ENCODE data around the gene CDC123.
"Not testable (repeated sequence)": the region's sequence is repeated elsewhere in the genome, so short reads cannot be mapped to it uniquely, and the experiment has no call there.

Gene CDC123

DNA sequence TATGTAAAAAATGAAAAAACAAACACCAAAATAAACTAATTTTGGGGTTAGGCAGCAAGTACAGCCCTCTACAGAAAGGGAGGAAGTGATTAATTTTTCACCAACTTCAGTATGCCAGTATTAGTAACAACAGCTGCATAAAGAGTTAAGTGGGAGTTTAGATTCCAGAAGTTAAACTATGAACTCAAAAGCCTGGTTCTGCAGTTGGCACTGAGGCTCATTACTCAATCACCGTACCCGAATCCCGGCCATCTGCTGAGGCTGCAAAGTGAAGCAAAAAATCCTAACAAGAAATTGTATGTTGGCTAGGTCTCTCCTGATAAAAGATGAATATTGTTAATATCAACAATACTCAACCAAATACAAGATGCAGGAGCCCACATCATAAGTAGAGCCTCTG is 4.3 kb upstream of the CDC123 start:
- no peak for DNase-seq (ENCODE audit: low read depth)

DNA sequence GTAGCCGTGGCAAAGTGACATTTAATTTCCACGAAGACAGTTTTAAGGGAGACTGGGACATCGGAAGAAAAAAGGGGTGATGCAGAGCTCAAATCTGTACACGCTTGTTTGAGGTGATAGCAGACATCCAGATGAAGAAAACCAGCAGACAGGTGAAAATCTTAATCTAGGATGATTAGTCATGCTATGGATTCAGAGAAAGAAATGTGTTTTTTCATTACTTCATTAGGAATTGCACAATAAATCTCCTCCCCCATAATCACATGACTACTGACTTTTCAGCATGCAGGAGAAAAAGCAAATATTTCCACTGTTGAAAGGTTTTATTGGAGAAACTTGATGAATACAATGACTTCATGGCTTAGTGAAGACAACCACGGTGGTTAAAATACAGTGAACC is 2.8 kb upstream of the CDC123 start:
- no peak for DNase-seq (ENCODE audit: low read depth)

DNA sequence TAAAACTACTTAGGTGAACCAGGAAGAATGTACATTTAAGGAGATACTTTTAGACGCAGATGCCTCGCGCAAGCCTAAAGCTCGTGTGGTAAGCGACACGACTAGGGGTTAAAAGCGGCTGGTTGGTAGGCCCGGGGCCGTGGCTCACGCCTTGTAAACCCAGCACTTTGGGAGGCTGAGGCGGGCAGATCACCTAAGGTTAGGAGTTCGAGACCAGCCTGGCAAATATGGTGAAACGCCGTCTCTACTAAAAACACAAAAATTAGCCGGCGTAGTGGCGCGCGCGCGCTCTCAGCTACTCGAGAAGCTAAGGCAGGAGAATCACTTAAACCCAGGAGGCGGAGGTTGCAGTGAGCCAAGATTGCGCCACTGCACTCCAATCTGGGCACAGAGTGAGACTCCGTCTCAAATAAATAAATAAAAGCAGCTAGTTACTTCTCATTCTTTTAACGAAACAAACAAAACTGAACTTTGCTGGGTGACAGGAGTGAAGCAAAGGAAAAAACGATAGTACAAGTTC is 1.2 kb upstream of the CDC123 start:
- DNase-seq (ENCODE audit: low read depth), result no peak

DNA sequence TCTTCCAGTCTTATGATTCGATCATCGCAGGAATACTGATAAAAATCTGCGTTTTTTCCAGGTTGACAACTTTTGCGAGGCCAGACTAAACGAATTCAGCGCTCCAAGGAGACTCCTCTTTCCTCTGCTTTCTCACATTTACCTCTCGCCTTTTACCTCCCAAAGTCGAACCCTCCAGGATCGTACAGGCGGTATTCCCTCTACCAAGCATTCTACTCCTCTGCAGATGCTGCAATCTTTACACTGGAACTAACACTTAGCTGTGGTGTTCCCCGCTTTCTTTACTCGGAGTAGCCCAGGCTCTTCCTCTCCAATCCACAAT is 746 bp upstream of the CDC123 start:
- no peak for DNase-seq (ENCODE audit: low read depth)

DNA sequence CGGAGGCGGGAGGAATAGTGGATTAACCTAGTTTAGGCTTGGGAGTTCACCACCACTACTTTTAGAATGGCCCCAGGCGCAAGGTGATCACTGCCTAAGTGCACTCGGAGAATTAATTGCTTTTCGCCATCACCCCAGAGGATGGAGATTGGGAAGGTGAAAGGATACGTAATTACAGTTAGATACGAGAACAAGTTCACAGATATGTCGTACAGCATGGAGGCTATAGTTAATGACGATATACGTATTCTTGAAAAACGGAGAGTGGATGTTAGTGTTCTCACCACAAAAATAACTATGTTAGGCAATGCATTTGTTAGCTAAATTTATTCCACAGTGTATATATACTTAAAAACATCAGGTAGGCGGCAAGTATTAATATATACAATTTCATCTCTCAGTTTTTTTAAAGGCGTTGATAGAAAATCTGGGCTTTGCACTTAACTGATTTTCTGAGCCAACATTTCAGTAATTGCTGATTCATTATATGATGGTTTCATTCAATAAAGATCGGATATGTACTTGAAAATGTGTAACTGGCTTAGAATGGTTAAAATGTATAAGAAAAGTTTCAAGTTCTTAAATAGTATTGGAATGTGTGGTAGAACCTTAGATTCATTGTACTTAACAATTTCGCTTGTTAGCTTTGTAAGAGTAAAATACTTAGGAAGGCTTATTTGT is 683 bp downstream of the CDC123 start:
- DNase-seq (ENCODE audit: low read depth), result no peak

DNA sequence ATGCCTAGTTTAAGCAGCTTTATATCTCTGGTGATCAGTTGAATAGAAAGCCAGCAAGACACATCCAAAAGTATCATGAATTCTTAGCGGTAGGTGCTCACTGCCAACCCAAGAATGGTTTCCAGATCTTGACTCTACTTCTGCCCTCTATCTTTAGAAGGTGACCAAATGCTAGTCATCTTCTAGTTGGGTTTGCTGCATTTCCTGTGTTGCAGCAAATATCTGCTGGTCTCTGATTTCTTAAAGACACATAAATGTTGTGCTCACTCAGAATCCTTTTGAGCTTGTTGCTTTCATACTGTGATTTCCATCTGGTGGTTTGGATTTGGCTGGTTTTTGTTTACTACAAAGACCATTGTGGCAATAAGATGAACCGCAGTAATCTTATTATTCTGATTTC is 2.2 kb downstream of the CDC123 start:
- DNase-seq (ENCODE audit: low read depth), result no peak

DNA sequence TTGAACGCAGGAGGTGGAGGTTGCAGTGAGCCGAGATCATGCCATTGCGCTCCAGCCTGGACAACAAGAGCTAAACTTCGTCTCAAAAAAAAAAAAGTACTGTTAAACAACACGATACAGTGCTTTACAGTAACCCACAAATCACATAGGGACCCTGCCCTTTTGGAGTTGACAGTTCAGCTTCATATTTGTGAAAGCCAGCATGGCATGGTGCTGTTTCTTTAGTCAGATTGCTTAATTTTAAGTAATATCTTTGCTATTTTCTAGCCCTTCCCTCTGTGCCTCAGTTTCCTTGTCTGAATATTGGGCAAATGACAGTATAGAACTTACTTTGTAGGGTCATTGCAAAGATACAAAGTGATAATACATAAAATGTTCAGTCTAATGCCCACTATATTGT is 4.9 kb downstream of the CDC123 start:
- DNase-seq (ENCODE audit: low read depth), result no peak

DNA sequence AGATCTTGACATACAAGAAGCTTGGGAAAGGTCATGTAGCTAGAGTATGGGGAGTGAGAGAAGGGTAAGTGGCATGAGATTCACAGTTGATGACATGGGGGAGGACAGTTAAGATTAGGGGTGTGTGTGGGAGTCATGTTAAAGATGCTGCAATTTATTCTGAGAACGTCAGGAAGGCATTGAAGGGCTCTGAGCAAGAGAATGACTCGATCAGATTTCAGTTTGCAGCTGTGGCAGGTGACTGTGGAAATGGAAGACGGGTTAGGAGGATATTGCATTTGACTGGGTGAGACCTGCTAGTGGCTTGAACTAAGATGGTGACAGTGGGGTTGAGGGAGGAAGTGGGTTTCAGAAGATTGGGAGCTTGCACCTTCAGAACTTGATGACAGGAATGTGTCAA is 5.6 kb downstream of the CDC123 start:
- no peak for DNase-seq (ENCODE audit: low read depth)

DNA sequence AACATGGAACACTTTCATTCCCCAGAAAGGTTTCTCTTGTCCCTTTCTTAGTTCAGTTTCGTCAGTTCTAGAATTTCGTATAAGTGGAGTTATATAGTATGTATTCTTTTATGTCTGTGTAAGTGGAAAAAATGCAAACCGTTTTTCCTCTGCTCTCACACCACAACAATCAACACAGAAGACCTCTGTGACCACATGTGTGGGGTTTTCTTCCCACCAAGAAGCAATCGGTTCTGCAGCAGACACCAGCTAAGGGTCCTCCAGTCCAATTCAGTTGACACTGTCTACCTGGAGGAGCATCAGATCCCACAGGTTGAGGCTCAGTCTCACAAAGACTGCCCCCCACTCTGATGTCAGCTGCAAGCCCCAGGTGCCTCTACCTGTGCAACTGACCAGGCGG is 6.2 kb downstream of the CDC123 start:
- DNase-seq (ENCODE audit: low read depth), result no peak

DNA sequence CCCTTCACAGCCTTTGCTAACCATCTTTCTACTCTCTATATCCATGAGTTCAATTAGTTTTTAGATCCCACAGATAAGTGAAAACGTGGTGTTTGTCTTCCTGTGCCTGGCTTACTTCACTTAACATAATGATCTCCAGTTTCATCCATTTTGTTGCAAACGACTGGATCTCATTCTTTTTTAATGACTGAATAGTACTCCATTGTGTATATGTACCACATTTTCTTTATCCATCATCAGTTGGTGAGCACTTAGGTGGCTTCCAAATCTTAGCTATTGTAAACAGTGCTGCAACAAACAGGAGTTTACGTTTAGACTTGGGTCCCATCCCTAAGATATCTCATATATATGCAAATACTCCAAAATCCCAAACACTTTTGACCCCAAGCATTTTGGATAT is 9.1 kb downstream of the CDC123 start:
- DNase-seq (ENCODE audit: low read depth), result no peak

DNA sequence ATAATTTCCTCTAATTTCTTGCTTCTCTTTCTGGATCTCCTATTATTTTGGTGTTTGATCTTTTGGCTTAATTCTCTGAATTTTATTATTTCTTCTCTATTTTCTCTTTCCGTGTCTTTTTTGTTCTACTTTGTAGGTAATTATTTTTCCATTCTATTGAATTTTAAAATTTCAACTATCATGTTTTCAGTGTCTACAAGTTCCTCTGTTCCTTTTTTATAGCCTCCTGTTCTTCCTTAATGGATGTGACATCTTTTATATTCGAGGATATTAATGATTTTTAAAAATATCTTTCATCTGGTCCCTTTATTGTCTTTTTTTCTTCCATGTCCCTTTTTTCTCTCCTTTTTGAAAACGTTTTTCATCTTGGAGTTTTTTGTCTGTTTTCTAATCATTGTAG is 11.1 kb downstream of the CDC123 start:
- no peak for DNase-seq (ENCODE audit: low read depth)

DNA sequence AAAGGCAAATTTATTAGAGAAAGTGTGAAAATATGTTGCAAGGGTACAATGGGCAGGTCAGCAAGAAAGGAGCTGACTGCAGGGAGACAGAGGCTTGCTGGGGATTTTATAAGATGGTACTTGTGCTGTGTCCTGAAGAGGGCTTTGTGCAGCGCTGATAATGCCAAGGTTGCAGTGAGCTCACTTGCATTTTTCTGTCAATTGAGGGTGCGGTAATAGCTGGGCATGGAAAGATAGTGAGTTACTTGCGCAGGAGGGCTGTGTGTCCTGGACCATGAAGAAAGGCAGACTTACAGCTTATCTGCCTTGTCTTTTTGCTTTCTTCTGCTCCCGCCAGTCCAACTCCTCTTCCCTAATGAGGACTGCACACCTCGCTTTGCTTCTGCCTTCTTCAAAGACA is 12.5 kb downstream of the CDC123 start:
- no peak for DNase-seq (ENCODE audit: low read depth)

DNA sequence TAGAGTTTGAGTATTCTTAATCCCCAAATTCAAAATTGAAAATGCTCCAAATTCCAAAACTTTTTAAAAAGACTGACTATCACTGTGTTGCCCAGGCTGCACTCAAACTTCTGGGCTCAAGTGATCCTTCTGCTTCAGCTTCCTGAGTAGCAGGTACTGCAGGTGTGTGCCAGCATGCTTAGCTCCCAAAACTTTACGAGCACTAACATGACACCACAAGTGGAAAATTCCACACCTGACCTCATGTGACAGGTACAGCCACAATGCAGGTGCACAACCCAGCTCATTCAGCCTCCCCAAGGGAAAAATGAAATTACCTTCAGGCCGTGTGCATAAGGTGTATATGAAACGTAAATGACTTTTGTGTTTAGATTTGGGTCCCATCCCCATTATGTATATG is 16.5 kb downstream of the CDC123 start:
- no peak for DNase-seq (ENCODE audit: low read depth)

DNA sequence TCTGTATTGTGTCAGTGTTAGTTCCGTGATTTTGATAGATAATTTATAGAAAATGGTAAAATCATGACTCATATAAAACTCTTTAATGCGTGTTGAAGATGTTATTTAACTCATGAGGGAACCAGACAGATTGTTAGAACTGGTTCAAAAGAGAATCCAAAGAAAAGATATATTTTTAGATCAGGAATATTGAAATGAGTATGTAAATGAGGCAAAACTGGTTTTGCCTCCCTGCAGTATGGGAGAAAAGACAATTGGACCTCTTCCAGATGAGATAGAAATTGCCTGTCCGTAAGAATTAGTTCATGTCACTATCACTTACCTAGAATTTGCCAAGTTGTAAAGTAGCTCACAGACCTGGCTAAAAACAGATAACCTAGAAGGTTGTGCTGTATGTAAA is 17.6 kb downstream of the CDC123 start:
- DNase-seq (ENCODE audit: low read depth), result no peak

DNA sequence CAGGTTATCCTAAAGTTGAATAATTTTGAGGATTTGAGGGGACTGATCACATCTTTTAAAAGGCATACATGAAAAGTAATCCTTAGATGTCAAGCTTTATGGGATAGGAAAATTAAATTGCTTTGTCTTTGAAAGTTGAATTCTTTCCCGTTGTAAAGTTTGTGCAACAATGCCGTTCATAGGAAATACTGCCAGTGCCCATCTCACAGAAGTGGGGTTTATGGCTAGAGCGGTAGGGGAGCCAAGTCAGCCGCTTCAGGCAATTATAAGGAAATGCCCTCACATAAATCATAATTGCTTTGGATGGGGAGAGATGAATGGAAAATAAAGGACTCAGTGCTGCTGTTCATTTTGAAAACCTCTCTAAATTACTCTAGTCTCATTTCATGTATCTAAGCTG is 18.1 kb downstream of the CDC123 start:
- no peak for DNase-seq (ENCODE audit: low read depth)

DNA sequence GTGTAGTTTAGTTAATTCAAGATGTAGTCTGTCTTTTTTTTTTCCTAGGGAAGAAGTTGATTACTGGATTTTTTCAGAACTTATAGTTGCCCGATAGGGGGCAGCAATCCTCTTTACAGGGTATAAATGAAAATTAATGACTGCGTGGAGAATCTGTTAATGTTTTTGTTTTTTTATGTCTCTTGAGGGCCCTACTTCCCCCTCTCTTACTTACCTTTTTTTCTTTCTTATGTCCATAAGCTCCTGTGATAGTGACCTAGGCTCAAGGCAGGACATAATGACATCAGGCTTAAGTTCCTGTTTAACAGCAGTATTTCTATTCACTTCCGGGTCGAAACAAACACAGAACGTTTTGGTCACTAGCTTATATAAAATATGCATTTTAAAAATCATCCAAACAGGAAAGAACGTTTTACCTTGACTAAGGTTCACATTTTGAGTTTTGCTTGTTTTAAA is 18.8 kb downstream of the CDC123 start:
- DNase-seq (ENCODE audit: low read depth), result no peak

DNA sequence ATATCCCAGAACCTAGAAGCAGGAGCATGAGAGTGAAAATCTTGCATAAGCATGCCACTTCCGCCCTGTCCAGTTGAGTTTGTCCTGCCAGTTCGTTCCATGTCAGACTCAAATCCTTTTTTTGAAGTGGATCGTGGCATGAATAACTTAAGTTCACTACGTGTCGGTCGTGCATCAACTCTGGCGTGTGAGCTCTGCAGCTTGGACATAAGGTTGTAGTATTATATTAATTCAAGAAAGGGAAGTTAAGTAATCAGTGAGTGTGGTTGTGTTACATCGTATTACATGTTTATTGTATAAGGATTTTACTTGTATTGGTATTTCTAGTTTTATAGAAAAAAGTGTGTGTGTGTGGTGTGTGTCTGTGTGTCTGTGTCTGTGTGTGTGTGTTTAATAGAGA is 23.0 kb downstream of the CDC123 start:
- no peak for DNase-seq (ENCODE audit: low read depth)

DNA sequence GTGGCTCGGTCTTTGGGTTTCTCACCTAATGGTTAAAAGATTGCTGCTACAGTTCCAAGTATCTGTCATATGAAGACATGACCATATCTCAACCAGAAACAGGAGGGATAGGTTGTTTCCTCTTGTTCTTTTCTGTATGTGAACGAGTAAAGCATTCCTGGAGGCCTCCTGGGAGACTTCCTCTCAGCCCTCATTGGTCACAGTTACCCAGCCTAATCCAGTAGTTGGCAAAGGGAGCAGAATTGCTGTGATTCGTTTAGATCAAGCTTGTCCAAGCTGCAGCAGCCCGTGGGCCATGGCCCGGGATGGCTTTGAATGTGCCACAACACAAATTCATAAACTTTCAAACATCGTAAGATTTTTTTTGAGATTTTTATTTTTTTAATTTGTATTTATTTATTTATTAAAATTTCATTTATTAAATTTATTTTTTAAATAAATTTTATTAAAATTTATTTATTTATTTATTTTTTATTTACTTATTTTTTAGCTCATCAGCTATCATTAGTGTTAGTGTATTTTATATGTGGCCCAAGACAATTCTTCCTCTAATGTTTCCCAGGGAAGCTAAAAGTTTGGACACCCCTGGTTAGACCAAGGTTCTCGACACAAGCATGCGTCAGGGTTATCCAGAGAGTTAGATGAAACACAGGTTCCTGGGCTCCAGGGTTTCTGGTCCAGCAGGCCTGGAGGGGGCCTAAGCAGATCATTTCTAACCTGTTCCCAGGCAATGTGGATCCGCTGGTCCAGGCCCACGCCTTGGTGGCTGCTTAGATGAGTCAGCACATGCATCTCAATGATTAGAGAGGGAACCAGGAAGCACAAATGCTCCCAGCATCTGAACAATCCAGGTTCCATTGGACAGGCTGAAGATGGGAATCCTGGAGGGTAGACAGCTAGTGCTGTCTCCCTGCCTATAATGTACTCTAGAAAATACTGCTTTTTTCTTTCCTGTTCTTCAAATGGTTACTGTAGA is 25.6 kb downstream of the CDC123 start:
- no peak for DNase-seq (ENCODE audit: low read depth)

DNA sequence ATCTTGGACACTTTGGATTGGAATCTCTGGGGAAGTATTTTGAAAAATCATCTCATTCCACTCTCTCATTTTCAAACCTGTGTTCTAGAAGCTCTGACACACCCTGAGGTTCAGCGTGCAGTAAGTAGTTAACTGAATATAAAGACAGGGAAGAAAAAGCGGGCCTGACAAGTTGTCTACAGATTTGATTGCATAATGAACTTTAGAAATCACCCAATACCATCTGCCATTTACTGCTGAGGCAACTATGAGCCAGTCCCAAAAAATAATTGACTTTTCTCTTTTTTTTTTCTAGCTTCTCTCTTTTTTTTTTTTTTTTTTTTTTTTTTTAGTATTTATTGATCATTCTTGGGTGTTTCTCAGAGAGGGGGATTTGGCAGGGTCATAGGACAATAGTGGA is 29.5 kb downstream of the CDC123 start:
- DNase-seq (ENCODE audit: low read depth), result no peak

DNA sequence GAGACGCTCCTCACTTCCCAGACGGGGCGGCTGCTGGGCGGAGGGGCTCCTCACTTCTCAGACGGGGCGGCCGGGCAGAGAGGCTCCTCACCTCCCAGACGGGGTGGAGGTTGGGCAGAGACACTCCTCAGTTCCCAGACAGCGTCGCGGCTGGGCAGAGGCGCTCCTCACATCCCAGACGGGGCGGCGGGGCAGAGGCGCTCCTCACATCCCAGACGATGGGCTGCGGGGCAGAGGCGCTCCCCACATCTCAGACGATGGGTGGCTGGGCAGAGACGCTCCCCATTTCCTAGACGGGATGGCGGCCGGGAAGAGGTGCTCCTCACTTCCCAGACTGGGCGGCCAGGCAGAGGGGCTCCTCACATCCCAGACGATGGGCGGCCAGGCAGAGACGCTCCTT is 30.4 kb downstream of the CDC123 start:
- DNase-seq (ENCODE audit: low read depth), result not testable (repeated sequence)

DNA sequence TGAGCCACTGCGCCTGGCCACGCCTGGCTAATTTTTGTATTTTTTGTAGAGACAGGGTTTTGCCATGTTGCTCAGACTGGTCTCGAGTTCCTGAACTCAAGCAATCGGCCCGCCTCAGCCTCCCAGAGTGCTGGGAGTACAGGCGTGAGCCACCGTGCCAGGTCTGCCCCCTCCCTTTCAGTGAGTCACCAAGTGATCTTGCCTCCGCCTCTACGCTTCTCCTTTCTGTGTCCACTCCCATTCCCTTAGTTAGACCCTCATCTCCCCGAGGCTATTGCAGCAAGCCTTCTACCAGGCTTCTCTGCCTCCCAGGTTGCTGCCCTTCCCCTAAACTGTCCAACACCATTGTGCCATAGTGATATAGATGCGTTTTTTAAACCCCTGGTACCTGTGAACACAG is 32.9 kb downstream of the CDC123 start:
- DNase-seq (ENCODE audit: low read depth), result no peak

DNA sequence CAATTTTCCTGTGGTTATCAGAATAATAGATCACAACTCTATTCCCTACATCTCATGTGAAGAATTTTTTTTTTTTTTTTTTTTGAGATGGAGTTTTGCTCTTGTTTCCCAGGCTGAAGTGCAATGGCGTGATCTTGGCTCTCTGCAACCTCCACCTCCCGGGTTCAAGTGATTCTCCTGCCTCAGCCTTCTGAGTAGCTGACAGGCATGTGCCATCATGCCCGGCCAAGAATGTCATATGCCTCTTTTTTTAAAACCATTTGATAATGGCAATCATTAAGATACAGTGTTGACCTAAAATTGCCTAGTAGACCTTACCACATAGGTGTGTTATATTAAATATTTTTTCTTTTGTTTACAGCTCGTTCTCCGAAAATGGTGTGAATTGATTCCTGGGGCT is 38.7 kb downstream of the CDC123 start:
- not testable (repeated sequence) for DNase-seq (ENCODE audit: low read depth)

DNA sequence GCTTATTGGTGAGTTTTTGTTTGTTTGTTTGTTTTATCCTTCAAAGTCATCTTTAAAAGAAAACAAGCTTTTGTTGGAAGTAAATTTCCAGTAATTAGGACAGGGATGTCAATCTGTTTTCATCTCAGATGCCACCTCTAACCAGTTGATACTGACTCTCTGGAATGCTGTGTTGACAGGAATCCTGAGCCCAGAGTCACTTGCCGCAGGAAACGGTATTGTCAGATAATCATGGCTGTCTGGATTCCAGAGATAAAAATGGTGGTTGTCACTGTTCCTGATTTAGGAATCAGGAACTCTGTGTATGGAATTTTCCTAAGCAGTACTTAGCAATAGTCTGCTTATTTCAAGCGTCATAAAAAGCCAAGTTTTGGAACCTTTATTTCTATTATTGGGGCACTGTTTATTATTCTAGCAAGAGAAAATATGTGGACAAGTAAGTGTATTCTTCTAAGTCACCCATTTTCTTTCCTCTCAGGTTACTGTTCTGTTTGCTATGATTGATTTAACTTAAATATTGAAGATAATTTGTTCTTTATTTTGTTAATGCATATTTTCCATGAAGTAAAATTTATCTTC is 39.2 kb downstream of the CDC123 start:
- no peak for DNase-seq (ENCODE audit: low read depth)

Measured in stimulated activated CD8-positive, alpha-beta memory T cell treated with anti-CD3 and anti-CD28 coated beads, Interleukin-15, amount 100 ng/mL, for 24 hours (primary cell).